WI38 (cell line): ENCODE results near the gene LGALS3.

Experiments
- H3K4me3 ChIP-seq: 2 replicates; pipeline ENCODE4 v1.5.1; 2011; ENCODE audit warnings: low read depth, mild to moderate bottlenecking, control low read depth, low read length
- CTCF ChIP-seq: IDR thresholded peaks from 2 replicates; pipeline ENCODE4 v1.5.1; 2012; ENCODE audit warnings: low read depth, mild to moderate bottlenecking, control low read depth, low read length

The LGALS3 gene

DNA sequence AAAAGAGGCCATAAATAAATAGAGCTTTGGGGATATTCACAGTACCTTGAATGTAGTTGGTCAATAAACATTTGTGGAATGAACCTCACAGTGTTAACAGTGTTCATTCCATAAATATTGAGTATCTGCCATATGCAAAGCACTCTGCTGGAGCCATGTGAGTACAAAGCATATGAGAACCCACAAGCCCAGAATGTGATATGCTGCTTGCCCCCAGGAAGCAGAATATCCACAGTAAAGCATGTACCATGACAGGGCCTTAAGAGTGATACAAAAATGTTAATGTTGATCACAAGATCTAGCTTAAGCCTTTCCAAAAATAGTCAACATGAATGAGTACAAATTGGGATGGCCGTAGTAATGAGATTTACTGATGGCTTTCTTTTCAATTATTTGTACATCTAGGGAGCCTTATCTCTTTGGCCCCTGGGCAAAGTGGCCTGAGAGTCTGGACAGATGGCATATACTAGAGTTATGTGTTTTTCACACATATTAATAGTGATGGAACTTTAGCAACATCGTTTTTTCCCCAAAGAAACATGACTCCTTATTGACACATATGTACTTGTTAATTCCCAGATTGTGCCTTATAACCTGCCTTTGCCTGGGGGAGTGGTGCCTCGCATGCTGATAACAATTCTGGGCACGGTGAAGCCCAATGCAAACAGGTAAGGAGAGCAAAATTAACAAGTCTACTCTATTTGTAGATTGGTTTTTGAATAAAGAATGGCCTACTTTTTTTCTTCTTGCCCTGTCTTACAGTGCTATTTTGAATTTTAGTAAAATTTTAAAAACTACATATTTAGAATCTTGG, 10.9 kb downstream of the LGALS3 start:
- no peak for TF ChIP-seq CTCF
- no peak overlapping the region for H3K4me3 ChIP-seq

DNA sequence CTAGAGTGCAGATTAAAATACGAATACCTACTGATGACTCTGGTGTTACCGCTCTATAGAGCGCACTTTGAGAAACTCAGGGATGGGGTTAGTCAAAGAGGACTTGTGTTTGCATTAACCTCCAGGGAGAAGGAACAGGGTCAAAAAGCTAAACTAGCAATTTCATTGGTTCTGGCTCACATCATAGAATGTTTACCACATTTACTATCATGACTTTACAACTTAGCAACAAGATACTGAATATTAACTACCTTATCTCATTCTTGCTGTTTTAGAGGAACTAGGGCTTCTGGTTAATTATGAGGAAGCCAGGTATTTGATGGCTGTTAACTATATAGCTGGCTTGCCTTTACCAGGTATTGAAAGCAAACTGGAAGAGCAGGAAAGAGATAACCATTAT, 12.8 kb downstream of the LGALS3 start:
- no peak for TF ChIP-seq CTCF

GRCh38 chr14:55142466-55142865, 13.4 kb downstream of the LGALS3 start:
- TF ChIP-seq CTCF, result no peak
- no peak overlapping the region for H3K4me3 ChIP-seq

More for the DNA sequence above, 12.8 kb downstream of the LGALS3 start:
- no peak overlapping the region for H3K4me3 ChIP-seq

DNA sequence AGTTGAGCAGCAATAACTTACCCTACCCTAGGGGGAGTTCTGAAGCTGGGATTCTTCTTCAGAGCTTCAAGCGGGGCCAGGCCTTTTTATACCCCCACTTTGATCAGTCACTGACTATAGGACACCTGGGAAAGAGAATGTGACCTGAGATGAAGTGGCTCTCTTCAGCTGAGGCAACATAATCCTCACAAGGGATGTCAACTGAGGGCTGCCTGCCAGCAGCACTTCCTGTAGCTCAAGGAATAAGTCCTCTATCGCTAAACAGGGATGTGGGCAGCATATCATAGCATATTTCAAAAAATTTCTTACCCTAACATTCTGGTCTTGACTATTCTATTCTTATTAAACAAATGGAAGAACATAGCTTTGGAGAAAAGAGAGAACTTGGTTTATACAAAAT, 17.4 kb downstream of the LGALS3 start:
- TF ChIP-seq CTCF, result no peak
- no peak overlapping the region for H3K4me3 ChIP-seq

GRCh38 chr14:55151601-55152000, 22.5 kb downstream of the LGALS3 start:
- no peak overlapping the region for H3K4me3 ChIP-seq
- TF ChIP-seq CTCF, result no peak

- no peak overlapping the region; the same call in 1 of the 2 replicates for H3K4me3 ChIP-seq
- no peak for TF ChIP-seq CTCF
Observed at GRCh38 chr14:55152052-55152753, 23.2 kb downstream of the LGALS3 start.

DNA sequence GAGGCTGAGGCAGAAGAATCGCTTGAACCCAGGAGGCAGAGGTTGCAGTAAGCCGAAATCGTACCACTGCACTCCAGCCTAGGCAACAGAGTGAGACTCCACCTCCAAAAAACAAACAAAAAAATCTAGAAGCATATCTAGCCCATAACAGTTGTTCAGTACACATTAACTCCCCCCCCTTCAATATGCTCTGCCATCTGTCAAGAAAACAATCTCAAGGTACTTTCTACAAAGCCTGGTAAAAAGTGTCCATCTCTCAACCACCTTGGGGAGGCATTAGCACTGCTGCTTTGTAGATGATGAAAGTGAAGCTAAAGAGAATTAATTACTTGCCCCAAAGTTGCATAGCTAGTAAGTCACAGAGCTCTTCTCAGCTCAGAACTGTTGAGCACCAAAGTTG, 24.9 kb downstream of the LGALS3 start:
- no peak overlapping the region for H3K4me3 ChIP-seq
- no peak for TF ChIP-seq CTCF
